ENCODE measurements around the gene CDC42SE1.

Gene CDC42SE1

GRCh38 chr1:151055581-151055980 is 3.8 kb downstream of the CDC42SE1 start:
- DNase-seq = no peak
- in situ Hi-C loops (cut with MboI; ENCODE audit: low pct_unique_long_range_greater_than_20kb, low sequenced_read_pairs) = no loop called here

GRCh38 chr1:151054971-151055547 is 4.4 kb downstream of the CDC42SE1 start:
- in situ Hi-C loops (cut with MboI; ENCODE audit: low pct_unique_long_range_greater_than_20kb, low sequenced_read_pairs) = no loop called here
- no peak for DNase-seq

GRCh38 chr1:151051356-151052009 is 7.9 kb downstream of the CDC42SE1 start:
- in situ Hi-C loops (cut with MboI; ENCODE audit: low pct_unique_long_range_greater_than_20kb, low sequenced_read_pairs) = no loop called here
- no peak for DNase-seq

GRCh38 chr1:151050051-151050688 is 9.3 kb downstream of the CDC42SE1 start:
- in situ Hi-C loops (cut with MboI; ENCODE audit: low pct_unique_long_range_greater_than_20kb, low sequenced_read_pairs) = no loop called here

GRCh38 chr1:151049458-151049857 is 10.0 kb downstream of the CDC42SE1 start:
- in situ Hi-C loops (cut with MboI; ENCODE audit: low pct_unique_long_range_greater_than_20kb, low sequenced_read_pairs) = no loop called here
- DNase-seq = no peak

More at GRCh38 chr1:151050051-151050688, 9.3 kb downstream of the CDC42SE1 start:
- no peak for DNase-seq

GRCh38 chr1:151048645-151049032 is 10.8 kb downstream of the CDC42SE1 start:
- in situ Hi-C loops (cut with MboI; ENCODE audit: low pct_unique_long_range_greater_than_20kb, low sequenced_read_pairs) = no loop called here
- DNase-seq = no peak

GRCh38 chr1:151047925-151048644 is 11.3 kb downstream of the CDC42SE1 start:
- DNase-seq = peak; percentile 84
- in situ Hi-C loops (cut with MboI; ENCODE audit: low pct_unique_long_range_greater_than_20kb, low sequenced_read_pairs) = no loop called here

GRCh38 chr1:151047591-151047924 is 11.9 kb downstream of the CDC42SE1 start, which contains the start of gene C1orf56:
Gene C1orf56, plus strand, starts transcription at chr1:151047751. Its CDS starts 97 bp downstream, at chr1:151047848.
- DNase-seq = peak; percentile 71
- in situ Hi-C loops (cut with MboI; ENCODE audit: low pct_unique_long_range_greater_than_20kb, low sequenced_read_pairs) = no loop called here

- no peak for DNase-seq
- in situ Hi-C loops (cut with MboI; ENCODE audit: low pct_unique_long_range_greater_than_20kb, low sequenced_read_pairs) = no loop called here
These were observed 16.3 kb downstream of the CDC42SE1 start for GRCh38 chr1:151043163-151043562.

GRCh38 chr1:151039521-151039920 is 19.9 kb downstream of the CDC42SE1 start:
- no peak for DNase-seq
- in situ Hi-C loops (cut with MboI; ENCODE audit: low pct_unique_long_range_greater_than_20kb, low sequenced_read_pairs) = no loop called here

GRCh38 chr1:151037032-151037431 is 22.4 kb downstream of the CDC42SE1 start:
- in situ Hi-C loops (cut with MboI; ENCODE audit: low pct_unique_long_range_greater_than_20kb, low sequenced_read_pairs) = no loop called here
- DNase-seq = no peak

- no peak for DNase-seq
- in situ Hi-C loops (cut with MboI; ENCODE audit: low pct_unique_long_range_greater_than_20kb, low sequenced_read_pairs) = no loop called here
These were observed 23.1 kb downstream of the CDC42SE1 start, which contains the start of gene BNIPL for GRCh38 chr1:151036356-151036755. Gene BNIPL, plus strand, starts transcription at chr1:151036586. Its CDS starts 140 bp downstream, at chr1:151036726.

- no peak for DNase-seq
- in situ Hi-C loops (cut with MboI; ENCODE audit: low pct_unique_long_range_greater_than_20kb, low sequenced_read_pairs) = no loop called here
These were observed 24.3 kb downstream of the CDC42SE1 start for GRCh38 chr1:151035167-151035566.

- in situ Hi-C loops (cut with MboI; ENCODE audit: low pct_unique_long_range_greater_than_20kb, low sequenced_read_pairs) = no loop called here
- DNase-seq = no peak
These were observed 27.3 kb downstream of the CDC42SE1 start for GRCh38 chr1:151032164-151032563.

- in situ Hi-C loops (cut with MboI; ENCODE audit: low pct_unique_long_range_greater_than_20kb, low sequenced_read_pairs) = no loop called here
- no peak for DNase-seq
These were observed 33.0 kb downstream of the CDC42SE1 start for GRCh38 chr1:151026460-151026859.

- DNase-seq = peak; percentile 95
- in situ Hi-C loops (cut with MboI; ENCODE audit: low pct_unique_long_range_greater_than_20kb, low sequenced_read_pairs) = no loop called here
These were observed 34.8 kb downstream of the CDC42SE1 start for GRCh38 chr1:151024540-151025146.

- in situ Hi-C loops (cut with MboI; ENCODE audit: low pct_unique_long_range_greater_than_20kb, low sequenced_read_pairs) = no loop called here
- peak; percentile 68 for DNase-seq
These were observed 45.9 kb downstream of the CDC42SE1 start for GRCh38 chr1:151013518-151013917.

- in situ Hi-C loops (cut with MboI; ENCODE audit: low pct_unique_long_range_greater_than_20kb, low sequenced_read_pairs) = no loop called here
- no peak for DNase-seq
These were observed 46.5 kb downstream of the CDC42SE1 start for GRCh38 chr1:151012684-151013471.
